Cerebellar cortex (tissue), 1 donor: ENCODE results near the gene CD180.
"Not testable (repeated sequence)": the region's sequence is repeated elsewhere in the genome, so short reads cannot be mapped to it uniquely, and the experiment has no call there.

Source experiments
- DNase-seq: peaks from one replicate; pipeline ENCODE4 v3.0.0-alpha.2; 2015; ENCODE audit warnings: low spot score

CD180 gene

DNA sequence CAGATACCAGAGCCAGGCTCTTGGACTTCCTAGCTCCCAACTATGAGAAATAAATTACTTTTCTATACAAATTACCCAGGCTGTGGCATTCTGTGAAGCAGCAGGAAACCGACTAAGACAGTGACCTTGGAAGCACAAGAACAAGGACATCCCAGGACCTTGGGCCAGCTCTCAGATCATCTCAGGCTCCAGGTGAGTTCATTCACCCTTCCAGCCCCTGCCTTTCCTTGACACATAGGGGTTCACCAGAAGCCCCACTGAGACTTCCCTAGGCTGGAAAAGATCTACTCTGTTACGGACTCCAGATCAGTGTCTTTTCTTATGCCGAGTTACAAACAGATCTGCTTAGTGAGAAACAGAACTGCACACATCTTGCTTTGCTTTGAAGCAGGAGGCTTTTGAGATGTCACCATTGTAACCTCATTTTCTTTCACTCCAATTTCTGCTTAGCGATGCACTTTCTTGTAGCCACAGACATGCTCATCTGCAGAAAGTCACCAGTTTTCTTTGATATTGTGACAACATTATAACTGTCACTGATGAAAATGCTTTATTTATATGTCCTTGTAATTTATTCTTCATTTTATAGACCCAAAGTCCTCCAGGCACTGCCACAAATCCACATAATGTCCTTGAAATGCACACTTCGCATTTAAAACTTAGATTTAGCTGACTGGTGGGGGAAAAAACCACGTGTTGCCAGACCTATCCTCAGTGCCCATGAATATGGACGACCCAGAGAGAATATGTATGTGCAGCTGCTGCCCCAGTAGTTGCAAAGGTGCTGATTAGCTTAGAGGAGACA, 8.1 kb downstream of the CD180 start:
- no peak for DNase-seq

DNA sequence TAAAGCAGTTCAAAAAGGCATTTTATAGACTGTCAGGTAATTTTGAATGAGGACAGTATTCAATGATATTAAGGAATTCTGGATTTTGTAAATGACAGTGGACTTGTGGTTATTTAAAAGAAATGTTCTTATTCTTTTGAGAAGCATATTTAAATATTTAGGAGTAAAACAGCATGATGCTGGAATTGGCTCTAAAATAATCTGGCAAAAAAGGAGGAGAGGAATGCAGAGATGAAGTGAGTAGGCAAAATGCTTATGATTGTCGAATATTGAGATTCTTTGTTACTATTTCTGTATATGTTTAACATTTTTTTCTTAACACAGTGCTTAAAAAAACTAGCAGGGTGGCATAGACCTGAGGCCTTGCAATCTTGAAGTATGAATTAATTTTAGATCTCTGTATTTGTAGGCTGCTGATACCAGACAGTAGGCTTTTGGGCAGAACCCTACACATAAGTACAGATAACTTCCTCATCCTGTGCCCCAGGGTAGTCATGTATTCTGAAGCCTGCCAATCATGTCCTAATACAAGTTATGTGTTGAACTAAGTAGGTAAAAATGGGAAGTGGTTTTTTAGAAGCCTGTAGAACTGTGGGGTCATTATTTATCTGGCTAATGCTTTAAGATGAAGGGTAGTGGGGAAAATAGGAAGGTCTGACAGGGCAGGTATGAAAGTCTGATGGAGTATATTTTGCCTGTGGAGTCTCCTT, 9.4 kb downstream of the CD180 start:
- DNase-seq, result no peak

DNA sequence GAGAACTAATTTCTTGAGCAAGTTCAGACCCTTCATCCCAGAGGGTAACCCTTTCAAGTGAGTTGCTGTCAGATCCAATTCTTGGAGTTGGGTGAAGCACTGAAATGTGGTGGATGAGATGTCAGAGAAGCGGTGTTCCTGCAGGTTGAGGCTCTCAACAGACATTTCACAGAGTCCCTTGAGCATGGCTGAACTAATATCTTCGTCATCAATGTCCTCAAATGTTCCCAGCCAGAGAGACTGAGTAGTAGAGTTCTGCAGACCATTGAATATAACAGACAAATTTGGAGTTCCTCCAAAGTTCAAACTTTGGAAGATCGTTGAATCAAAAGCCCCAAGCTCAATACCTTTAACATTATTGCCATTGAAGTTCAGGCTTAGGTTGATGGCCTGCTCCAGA, 12.7 kb downstream of the CD180 start:
- no peak for DNase-seq

DNA sequence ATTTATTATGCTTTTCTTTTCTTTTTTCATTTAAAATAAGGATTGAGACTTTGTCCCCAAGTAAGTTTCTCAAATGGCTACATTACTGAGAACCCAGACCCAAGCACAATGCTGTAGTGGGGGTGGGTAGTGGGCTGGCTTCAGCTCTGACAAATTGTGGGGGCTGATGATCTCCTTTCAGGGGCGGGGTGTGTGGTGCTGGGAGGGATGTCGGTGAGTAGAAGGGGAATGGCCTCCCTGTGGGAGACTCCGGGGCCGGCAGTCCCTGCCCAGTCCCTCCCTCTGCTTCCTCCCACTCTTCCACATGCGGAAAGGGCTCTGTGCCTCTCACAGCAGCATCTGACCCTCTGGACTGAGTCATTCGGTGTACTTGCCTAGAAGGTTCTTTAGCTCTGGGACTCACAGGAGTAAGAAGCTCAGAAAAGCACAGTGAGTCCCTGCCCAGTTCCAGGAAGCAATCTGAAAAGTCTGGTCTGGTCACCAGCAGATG, 14.3 kb downstream of the CD180 start:
- no peak for DNase-seq

DNA sequence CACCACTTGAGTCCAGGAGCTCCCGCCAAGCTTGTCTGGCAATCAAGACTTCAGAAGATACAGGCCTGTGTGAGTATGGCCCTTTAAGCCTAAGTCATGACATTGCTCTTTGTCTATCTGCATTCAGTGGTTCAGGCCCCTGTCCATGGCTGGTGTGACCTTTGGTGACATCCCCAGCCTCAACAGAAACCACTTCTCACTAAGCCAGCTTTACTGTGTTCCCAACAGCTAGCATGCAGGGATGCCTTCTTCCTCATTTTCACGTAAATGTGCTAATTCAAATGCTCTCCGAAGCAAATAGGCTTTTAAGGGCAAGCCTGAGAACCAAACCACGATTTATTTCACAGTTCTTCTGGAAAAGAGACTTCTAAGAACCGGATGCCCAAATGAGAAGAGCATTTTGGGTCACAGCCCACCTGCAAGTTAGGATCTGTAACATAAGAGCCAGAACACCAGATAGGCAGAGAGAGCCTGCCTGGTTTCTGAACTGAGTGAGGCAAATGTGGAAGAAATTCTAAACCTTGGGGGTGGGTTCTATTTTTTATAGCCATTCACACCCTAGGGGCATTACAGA, 14.9 kb downstream of the CD180 start:
- DNase-seq, result no peak

DNA sequence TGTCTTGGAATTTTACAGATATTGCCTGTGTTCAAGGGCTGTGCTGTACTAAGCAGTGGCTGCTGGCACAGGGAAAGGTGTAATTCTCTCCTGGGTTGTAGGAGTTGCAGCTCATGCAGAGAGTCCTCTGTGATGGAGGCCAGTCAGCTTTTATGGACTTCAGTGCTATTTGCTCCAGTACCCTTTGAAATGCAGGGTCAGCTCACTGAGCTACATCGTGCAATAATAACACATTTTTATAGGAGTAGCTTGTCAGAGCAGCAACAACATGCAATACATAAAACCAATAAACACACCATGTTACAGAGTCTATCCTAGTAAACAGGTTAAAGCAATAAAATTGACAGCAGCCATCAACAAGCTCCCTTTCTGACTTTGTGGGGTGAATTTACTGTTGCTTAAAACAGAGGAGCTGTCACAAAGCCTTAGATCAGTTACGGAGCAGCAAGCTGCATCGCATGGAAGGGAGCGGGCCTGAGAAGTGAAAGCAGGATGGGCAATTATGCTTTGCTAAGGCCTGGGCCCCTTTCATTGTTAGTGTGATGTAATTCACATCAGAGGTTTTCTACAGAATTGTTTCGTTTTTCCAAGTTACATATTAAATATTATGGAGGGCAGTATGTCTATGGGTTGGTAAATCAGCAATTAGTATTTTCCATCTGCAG, 16.8 kb downstream of the CD180 start:
- DNase-seq, result no peak

DNA sequence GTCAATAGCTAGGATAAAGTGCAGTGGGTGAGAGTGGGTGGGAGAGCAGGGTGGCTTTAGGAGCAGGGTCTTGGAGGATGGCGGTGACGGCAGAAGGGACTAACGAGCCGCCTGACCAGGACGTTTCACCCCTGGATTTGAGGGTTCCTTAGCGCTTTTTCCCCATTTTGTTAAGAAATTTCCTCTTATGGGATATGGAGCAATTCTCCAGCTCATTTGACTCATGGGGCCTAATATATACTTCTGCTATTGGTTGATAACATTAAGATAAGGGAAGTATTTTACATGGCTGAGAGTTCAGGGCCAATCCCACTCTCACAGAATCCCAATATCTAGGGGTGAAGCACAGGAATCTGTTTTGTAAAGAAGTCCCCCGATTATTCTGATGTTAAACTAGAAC, 17.6 kb downstream of the CD180 start:
- no peak for DNase-seq

DNA sequence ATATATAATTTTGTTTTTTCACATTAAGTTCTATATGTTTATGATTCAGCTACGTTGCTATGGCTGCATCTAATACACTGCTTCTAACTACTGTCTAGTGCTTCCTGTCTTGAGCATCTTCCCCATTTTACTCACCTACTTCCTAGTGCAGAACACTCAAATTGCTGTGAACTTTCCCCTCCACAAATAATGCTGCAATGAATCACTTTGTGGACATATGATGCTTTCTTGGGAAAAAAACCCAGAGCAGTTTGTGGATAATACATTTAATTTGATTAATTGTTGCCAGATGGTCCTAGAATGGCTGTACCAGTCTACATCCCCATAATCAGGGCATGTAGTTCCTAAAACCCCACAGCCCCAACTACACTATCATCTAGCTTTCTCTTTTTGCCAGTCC, 18.5 kb downstream of the CD180 start:
- DNase-seq, result no peak

DNA sequence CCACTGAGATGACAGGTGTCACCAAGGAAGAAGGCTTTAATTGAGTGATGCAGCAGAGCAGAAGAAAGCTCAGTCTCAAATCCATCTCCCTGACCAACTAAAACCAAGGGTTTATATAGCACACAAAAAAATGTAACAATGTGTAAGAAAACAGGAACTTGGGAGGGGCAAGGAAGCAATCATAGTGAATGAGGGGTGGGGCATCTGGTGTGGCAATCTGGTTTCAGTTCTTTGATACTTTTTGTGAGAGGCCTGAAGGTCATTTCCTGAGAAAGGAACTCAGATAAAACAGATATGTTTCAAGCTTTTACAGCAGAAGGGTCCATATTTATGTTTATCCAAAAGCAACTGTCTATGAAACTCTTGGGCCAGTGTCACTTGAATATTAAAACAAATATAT, 19.7 kb downstream of the CD180 start:
- DNase-seq, result no peak

DNA sequence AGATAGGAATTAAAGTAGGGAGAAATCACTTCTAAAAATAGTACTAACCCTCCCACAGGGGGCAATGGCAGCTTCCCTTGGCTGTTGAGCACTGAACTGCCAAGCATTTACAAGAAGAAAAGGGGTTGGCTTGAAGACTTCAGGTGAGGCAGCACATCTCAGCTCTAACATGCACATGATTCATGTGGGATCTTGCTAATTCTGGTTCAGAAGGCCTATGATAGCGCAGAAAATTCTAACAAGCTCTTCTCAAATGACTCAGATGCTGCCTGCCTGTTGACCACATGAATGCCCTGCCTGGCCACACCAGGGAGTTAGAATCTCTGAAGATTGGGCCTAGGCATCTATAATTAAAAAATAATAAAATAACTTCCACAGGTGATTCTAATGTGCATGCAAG, 22.6 kb downstream of the CD180 start:
- no peak for DNase-seq

DNA sequence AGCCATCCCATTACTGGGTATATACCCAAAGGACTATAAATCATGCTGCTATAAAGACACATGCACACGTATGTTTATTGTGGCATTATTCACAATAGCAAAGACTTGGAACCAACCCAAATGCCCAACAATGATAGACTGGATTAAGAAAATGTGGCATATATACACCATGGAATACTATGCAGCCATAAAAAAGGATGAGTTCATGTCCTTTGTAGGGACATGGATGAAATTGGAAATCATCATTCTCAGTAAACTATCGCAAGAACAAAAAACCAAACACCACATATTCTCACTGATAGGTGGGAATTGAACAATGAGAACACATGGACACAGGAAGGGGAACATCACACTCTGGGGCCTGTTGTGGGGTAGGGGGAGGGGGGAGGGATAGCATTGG, 23.2 kb downstream of the CD180 start:
- not testable (repeated sequence) for DNase-seq

DNA sequence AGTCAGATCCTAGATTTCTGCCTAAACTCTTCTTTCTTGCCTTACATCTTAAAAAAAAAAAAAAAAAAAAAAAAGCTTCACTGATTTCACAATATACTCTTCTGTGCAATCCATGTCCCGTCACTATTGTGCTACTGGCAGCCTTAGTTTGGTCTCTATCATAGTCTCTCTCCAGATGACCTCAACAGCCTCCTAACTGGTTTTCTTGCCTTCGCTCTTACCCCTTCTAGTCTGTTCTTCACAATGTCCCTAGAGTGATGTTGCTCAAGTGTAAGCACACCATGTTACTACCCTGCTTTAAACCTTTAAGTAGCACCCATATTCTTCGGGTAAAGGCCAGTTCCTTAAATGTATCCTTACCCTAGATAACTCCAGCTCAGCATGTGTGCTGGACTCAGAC, 25.8 kb downstream of the CD180 start:
- DNase-seq, result no peak

DNA sequence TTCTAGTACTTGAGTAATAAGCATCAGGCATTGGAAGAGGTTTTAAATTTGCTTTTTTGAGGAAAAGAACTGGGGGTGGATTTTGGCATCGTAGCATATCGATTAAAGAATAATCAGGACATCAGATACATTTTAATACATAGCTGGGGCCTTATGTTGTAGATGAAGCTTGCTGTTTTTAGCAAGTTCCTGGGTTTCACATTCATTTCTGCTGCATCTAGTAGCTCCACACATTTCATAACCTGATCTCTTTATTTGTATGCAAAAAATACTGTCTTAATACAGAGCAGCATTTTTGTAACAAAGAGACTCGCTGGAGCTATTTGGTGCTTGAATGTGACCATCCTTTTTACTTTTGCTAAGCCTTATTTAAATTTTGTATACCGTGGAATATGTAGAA, 28.5 kb downstream of the CD180 start:
- DNase-seq, result no peak

DNA sequence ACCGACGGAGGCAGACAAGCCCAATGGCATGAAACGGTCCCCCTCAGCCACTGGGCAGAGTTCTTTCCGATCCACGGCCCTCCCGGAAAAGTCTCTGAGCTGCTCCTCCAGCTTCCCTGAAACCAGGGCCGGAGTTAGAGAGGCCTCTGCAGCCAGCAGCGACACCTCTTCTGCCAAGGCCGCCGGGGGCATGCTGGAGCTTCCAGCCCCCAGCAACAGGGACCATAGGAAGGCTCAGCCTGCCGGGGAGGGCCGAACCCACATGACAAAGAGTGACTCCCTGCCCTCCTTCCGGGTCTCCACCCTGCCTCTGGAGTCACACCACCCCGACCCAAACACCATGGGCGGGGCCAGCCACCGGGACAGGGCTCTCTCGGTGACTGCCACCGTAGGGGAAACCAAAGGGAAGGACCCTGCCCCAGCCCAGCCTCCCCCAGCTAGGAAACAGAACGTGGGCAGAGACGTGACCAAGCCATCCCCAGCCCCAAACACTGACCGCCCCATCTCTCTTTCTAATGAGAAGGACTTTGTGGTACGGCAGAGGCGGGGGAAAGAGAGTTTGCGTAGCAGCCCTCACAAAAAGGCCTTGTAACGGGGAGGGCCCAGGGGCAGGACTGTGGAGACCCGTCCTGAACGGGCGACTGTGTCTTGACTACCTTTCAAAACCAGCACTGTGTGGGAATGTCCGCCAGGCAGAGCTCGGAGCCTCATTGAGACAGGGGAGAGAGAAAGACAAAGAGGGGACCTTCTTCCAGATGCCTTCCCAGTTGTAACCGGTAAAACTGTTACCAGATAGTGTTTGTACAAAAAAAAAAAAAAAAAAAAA, 29.9 kb downstream of the CD180 start:
- no peak for DNase-seq

DNA sequence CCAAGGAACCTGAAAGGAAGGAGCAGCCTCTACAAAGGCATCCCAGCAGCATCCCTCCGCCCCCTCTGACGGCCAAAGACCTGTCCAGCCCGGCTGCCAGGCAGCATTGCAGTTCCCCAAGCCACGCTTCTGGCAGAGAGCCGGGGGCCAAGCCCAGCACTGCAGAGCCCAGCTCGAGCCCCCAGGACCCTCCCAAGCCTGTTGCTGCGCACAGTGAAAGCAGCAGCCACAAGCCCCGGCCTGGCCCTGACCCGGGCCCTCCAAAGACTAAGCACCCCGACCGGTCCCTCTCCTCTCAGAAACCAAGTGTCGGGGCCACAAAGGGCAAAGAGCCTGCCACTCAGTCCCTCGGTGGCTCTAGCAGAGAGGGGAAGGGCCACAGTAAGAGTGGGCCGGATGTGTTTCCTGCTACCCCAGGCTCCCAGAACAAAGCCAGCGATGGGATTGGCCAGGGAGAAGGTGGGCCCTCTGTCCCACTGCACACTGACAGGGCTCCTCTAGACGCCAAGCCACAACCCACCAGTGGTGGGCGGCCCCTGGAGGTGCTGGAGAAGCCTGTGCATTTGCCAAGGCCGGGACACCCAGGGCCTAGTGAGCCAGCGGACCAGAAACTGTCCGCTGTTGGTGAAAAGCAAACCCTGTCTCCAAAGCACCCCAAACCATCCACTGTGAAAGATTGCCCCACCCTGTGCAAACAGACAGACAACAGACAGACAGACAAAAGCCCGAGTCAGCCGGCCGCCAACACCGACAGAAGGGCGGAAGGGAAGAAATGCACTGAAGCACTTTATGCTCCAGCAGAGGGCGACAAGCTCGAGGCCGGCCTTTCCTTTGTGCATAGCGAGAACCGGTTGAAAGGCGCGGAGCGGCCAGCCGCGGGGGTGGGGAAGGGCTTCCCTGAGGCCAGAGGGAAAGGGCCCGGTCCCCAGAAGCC, 30.8 kb downstream of the CD180 start:
- DNase-seq, result peak; percentile 59

DNA sequence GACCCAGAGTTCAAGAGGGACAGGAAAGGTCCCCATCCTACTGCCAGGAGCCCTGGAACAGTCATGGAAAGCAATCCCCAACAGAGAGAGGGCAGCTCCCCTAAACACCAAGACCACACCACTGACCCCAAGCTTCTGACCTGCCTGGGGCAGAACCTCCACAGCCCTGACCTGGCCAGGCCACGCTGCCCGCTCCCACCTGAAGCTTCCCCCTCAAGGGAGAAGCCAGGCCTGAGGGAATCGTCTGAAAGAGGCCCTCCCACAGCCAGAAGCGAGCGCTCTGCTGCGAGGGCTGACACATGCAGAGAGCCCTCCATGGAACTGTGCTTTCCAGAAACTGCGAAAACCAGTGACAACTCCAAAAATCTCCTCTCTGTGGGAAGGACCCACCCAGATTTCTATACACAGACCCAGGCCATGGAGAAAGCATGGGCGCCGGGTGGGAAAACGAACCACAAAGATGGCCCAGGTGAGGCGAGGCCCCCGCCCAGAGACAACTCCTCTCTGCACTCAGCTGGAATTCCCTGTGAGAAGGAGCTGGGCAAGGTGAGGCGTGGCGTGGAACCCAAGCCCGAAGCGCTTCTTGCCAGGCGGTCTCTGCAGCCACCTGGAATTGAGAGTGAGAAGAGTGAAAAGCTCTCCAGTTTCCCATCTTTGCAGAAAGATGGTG, 31.6 kb downstream of the CD180 start:
- DNase-seq, result no peak

DNA sequence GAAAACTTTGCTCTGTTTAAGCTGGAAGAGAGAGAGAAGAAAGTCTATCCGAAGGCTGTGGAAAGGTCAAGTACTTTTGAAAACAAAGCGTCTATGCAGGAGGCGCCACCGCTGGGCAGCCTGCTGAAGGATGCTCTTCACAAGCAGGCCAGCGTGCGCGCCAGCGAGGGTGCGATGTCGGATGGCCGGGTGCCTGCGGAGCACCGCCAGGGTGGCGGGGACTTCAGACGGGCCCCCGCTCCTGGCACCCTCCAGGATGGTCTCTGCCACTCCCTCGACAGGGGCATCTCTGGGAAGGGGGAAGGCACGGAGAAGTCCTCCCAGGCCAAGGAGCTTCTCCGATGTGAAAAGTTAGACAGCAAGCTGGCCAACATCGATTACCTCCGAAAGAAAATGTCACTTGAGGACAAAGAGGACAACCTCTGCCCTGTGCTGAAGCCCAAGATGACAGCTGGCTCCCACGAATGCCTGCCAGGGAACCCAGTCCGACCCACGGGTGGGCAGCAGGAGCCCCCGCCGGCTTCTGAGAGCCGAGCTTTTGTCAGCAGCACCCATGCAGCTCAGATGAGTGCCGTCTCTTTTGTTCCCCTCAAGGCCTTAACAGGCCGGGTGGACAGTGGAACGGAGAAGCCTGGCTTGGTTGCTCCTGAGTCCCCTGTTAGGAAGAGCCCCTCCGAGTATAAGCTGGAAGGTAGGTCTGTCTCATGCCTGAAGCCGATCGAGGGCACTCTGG, 32.6 kb downstream of the CD180 start:
- no peak for DNase-seq

DNA sequence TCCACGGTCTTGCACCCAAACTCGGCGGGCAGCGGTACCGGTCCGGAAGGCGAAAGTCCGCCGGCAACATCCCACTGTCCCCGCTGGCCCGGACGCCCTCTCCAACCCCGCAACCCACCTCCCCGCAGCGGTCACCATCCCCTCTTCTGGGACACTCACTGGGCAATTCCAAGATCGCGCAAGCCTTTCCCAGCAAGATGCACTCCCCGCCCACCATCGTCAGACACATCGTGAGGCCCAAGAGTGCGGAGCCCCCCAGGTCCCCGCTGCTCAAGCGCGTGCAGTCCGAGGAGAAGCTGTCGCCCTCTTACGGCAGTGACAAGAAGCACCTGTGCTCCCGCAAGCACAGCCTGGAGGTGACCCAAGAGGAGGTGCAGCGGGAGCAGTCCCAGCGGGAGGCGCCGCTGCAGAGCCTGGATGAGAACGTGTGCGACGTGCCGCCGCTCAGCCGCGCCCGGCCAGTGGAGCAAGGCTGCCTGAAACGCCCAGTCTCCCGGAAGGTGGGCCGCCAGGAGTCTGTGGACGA, 33.3 kb downstream of the CD180 start:
- DNase-seq, result no peak

DNA sequence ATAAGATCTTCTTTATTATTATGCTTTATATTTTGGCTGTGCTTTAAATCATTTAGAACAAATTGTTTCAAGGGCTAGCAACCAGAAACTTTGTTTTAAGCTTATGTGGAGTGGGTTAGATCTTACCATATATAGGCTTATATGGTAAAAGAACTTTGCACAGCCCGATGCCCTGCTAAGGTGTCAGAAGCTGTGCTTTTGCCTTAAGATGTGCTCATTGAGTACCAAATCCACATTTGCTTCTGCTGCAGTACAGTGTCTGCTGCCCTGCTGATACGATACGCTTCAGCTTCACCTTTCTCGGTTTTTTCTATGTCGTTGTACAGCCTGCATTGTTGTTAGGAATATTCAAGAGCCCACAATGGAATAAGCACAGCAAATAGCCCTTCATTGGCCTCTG, 34.8 kb downstream of the CD180 start:
- DNase-seq, result no peak
